GM21723 (cell line): Measurements from ENCODE around the gene ADAMTS10.
"Not testable (repeated sequence)": the region's sequence is repeated elsewhere in the genome, so short reads cannot be mapped to it uniquely, and the experiment has no call there.

Experiments
- ATAC-seq: cut with Tn5 transposase; IDR thresholded peaks from one replicate; pipeline ENCODE4 v1.9.1; 2021; ENCODE audit warnings: mild to moderate bottlenecking, moderate library complexity; ENCODE audit not compliant: unreplicated experiment

The ADAMTS10 gene

GRCh38 chr19:8595651-8596050 is 14.9 kb downstream of the ADAMTS10 start:
- no peak for ATAC-seq

- ATAC-seq: no peak
These were observed 16.6 kb downstream of the ADAMTS10 start for GRCh38 chr19:8593931-8594330.

GRCh38 chr19:8592231-8593009 is 18.1 kb downstream of the ADAMTS10 start:
- ATAC-seq: no peak

- ATAC-seq: no peak
These were observed 21.3 kb downstream of the ADAMTS10 start for GRCh38 chr19:8589177-8589714.

- ATAC-seq: no peak
These were observed 24.4 kb downstream of the ADAMTS10 start for GRCh38 chr19:8585894-8586750.

- no peak for ATAC-seq
These were observed 25.3 kb downstream of the ADAMTS10 start for GRCh38 chr19:8584965-8585893.

GRCh38 chr19:8580710-8581281 is 29.7 kb downstream of the ADAMTS10 start:
- peak; percentile 61 for ATAC-seq

GRCh38 chr19:8578642-8579265 is 31.8 kb downstream of the ADAMTS10 start:
- ATAC-seq: no peak

GRCh38 chr19:8577741-8578140 is 32.8 kb downstream of the ADAMTS10 start:
- no peak for ATAC-seq

GRCh38 chr19:8577247-8577646 is 33.3 kb downstream of the ADAMTS10 start, which contains the start of gene MYO1F:
TSS of gene MYO1F (minus strand) at chr19:8577442. CDS start at chr19:8577309, 133 bp downstream.
- no peak for ATAC-seq

- no peak for ATAC-seq
These were observed 34.1 kb downstream of the ADAMTS10 start for GRCh38 chr19:8576273-8576993.

- ATAC-seq: no peak
These were observed 35.0 kb downstream of the ADAMTS10 start for GRCh38 chr19:8575467-8575997.

- not testable (repeated sequence) for ATAC-seq
These were observed 35.9 kb downstream of the ADAMTS10 start for GRCh38 chr19:8574619-8574922.

GRCh38 chr19:8573316-8573715 is 37.2 kb downstream of the ADAMTS10 start:
- no peak for ATAC-seq

GRCh38 chr19:8571006-8571411 is 39.5 kb downstream of the ADAMTS10 start:
- ATAC-seq: no peak

- ATAC-seq: peak; percentile 81
These were observed 41.3 kb downstream of the ADAMTS10 start for GRCh38 chr19:8569066-8569771.

- ATAC-seq: no peak
These were observed 42.9 kb downstream of the ADAMTS10 start for GRCh38 chr19:8567522-8568172.

- no peak for ATAC-seq
These were observed 43.7 kb downstream of the ADAMTS10 start for GRCh38 chr19:8566855-8567254.
